Stimulated activated CD4-positive, alpha-beta T cell treated with anti-CD3 and anti-CD28 coated beads, Interleukin-4, amount 100 ng/mL, for 4 hours (primary cell): ENCODE results near the gene NTSR1.

ENCODE experiments used
- DNase-seq, 2 experiments: peaks; one replicate each; pipeline ENCODE4 v3.0.0-alpha.2; 2020

Gene NTSR1

GRCh38 chr20:62694868-62695267, 13.8 kb upstream of the NTSR1 start:
- no peak for DNase-seq

- no peak for DNase-seq
Measured at GRCh38 chr20:62695448-62696414, 12.9 kb upstream of the NTSR1 start.

GRCh38 chr20:62696434-62696957, 12.1 kb upstream of the NTSR1 start:
- no peak for DNase-seq

GRCh38 chr20:62696989-62697388, 11.6 kb upstream of the NTSR1 start:
- DNase-seq, result no peak

GRCh38 chr20:62697468-62697912, 11.1 kb upstream of the NTSR1 start:
- no peak for DNase-seq

- no peak for DNase-seq
Measured at GRCh38 chr20:62698231-62698630, 10.4 kb upstream of the NTSR1 start.

- DNase-seq, result no peak
Measured at GRCh38 chr20:62699296-62699695, 9.3 kb upstream of the NTSR1 start.

- DNase-seq, result no peak
Measured at GRCh38 chr20:62699741-62700140, 8.9 kb upstream of the NTSR1 start.

GRCh38 chr20:62700261-62700930, 8.2 kb upstream of the NTSR1 start:
- DNase-seq, result no peak

GRCh38 chr20:62701161-62702012, 7.2 kb upstream of the NTSR1 start:
- no peak for DNase-seq

GRCh38 chr20:62702013-62702300, 6.7 kb upstream of the NTSR1 start:
- no peak for DNase-seq

GRCh38 chr20:62702895-62703852, 5.5 kb upstream of the NTSR1 start:
- peak in 1 of 2 experiments; percentile 35 for DNase-seq

GRCh38 chr20:62703853-62704228, 4.8 kb upstream of the NTSR1 start:
- no peak for DNase-seq

GRCh38 chr20:62704341-62704948, 4.2 kb upstream of the NTSR1 start:
- DNase-seq, result no peak

GRCh38 chr20:62705627-62706026, 3.0 kb upstream of the NTSR1 start:
- no peak for DNase-seq

GRCh38 chr20:62706344-62706743, 2.3 kb upstream of the NTSR1 start:
- no peak for DNase-seq

- no peak for DNase-seq
Measured at GRCh38 chr20:62706857-62707256, 1.8 kb upstream of the NTSR1 start.

GRCh38 chr20:62707276-62707920, 1.2 kb upstream of the NTSR1 start:
- DNase-seq, result no peak

- peak in 1 of 2 experiments; percentile 19 for DNase-seq
Measured at GRCh38 chr20:62707921-62708521, 615 bp upstream of the NTSR1 start.

GRCh38 chr20:62709537-62709905, 885 bp downstream of the NTSR1 start:
- DNase-seq, result no peak
